ENCODE measurements around the gene PDLIM7. TPM values are rescaled to one million over a fixed set of nuclear protein-coding genes. Genes with fewer than 3 reads are reported as not detected.

The PDLIM7 gene
- total and polyA plus RNA-seq, 2 of the 4 experiments (the other 2 are of a cell fraction) = 70.4 to 534 TPM

DNA sequence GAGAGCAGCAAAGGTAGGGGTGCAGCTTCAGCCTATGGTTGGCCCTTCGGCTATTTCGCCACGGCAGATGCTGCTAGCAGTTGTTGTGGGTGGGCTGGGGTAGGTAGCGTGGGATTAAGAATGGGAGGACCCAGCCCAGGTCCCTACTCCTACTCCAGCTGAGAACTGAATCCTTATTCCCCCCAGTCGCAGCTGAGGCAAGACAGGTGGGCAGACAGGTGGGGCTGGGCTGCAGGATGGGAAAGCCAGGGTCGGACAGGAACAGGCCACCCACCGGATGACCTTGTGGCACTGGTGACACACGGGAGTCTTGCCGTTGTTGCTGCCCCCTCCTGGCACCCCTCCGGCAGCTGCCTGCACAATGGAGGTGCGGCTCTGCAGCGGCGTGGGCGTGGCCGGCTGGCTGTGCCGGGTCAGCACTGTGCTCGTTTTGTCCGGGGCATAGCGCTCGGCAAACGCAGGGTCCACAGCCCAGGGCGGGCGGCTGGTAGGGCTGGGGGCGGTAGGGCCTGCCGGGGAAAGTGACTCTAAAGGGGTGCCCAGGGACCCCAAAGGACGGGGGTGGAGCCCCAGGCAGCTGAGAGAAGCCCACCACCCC, 8.2 kb downstream of the PDLIM7 start:
- H2AFZ ChIP-seq (replicated peaks; ENCODE audit: low read length, poor library complexity) = peak overlapping the region; percentile 21
- H3K4ac ChIP-seq (ENCODE audit: low read depth, low read length) = no peak overlapping the region
- CTCF ChIA-PET = no interaction called here
- BruUV-seq (replicated peaks) = no TSS peak
- H3K9me1 ChIP-seq (ENCODE audit: insufficient read depth, low read length) = peaks cover 18% of the 10 kb centered on the region
- no peaks in the 10 kb centered on the region for H3K27me3 ChIP-seq (ENCODE audit: control insufficient read depth, insufficient read depth, low read length)
- H3K79me1 ChIP-seq (ENCODE audit: low read depth in 1 of 2, low read length in 2 of 2) = peaks cover 52 to 87% of the 10 kb centered on the region in 2 experiments
- no peak overlapping the region for H3K14ac ChIP-seq (replicated peaks; ENCODE audit: low read depth, low read length)
- peaks cover 96% of the 10 kb centered on the region for H4K20me1 ChIP-seq (ENCODE audit: insufficient read depth, low read length)
- peaks cover 21% of the 10 kb centered on the region for H3K4me1 ChIP-seq (ENCODE audit: control insufficient read depth, insufficient read depth, low read length)
- H4K5ac ChIP-seq (ENCODE audit: low read depth, low read length) = no peak overlapping the region
- intact Hi-C loops (cut with micrococcal nuclease) = no loop called here
- POLR2A ChIA-PET (ENCODE audit: unreplicated experiment) = interaction anchor here (0.8 kb wide), 1 partner anchor 14 kb away, joined by 7 read pairs; no protein-coding TSS in a partner anchor
- no peak overlapping the region for H2BK15ac ChIP-seq (ENCODE audit: low read depth, low read length)
- H3K4me3 ChIP-seq (ENCODE audit: insufficient read depth, low read depth, low read length) = no peak overlapping the region
- H2BK20ac ChIP-seq (ENCODE audit: low read depth, low read length) = no peak overlapping the region
- H2AK5ac ChIP-seq (ENCODE audit: low read depth, low read length) = no peak overlapping the region
- no peak for TF ChIP-seq BHLHE40 (IDR thresholded peaks at IDR 0.05; ENCODE audit: low read depth, low read length)
- no peak for TF ChIP-seq RAD21 (IDR thresholded peaks at IDR 0.05; ENCODE audit: low read length)
- no peak for TF ChIP-seq FOS (IDR thresholded peaks at IDR 0.05; ENCODE audit: low read depth, low read length)
- TF ChIP-seq, protein P1, sequence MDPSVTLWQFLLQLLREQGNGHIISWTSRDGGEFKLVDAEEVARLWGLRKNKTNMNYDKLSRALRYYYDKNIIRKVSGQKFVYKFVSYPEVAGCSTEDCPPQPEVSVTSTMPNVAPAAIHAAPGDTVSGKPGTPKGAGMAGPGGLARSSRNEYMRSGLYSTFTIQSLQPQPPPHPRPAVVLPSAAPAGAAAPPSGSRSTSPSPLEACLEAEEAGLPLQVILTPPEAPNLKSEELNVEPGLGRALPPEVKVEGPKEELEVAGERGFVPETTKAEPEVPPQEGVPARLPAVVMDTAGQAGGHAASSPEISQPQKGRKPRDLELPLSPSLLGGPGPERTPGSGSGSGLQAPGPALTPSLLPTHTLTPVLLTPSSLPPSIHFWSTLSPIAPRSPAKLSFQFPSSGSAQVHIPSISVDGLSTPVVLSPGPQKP (IDR thresholded peaks at IDR 0.05; ENCODE audit: borderline replicate concordance, low read depth, low read length) = no peak
- TF ChIP-seq SMC3 (IDR thresholded peaks at IDR 0.05; ENCODE audit: low read depth, low read length) = no peak
- no peak for TF ChIP-seq POLR2A (IDR thresholded peaks at IDR 0.05; ENCODE audit: low read depth, low read length)
- TF ChIP-seq CEBPB (IDR thresholded peaks at IDR 0.05; ENCODE audit: low read depth, low read length) = no peak
- TF ChIP-seq NFE2L2 (IDR thresholded peaks at IDR 0.05; ENCODE audit: low read depth, low read length) = no peak
- TF ChIP-seq, protein P2, sequence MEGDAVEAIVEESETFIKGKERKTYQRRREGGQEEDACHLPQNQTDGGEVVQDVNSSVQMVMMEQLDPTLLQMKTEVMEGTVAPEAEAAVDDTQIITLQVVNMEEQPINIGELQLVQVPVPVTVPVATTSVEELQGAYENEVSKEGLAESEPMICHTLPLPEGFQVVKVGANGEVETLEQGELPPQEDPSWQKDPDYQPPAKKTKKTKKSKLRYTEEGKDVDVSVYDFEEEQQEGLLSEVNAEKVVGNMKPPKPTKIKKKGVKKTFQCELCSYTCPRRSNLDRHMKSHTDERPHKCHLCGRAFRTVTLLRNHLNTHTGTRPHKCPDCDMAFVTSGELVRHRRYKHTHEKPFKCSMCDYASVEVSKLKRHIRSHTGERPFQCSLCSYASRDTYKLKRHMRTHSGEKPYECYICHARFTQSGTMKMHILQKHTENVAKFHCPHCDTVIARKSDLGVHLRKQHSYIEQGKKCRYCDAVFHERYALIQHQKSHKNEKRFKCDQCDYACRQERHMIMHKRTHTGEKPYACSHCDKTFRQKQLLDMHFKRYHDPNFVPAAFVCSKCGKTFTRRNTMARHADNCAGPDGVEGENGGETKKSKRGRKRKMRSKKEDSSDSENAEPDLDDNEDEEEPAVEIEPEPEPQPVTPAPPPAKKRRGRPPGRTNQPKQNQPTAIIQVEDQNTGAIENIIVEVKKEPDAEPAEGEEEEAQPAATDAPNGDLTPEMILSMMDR (conservative IDR thresholded peaks at IDR 0.05; ENCODE audit: low read depth, low read length) = no peak
- no peak for TF ChIP-seq CHD1 (IDR thresholded peaks at IDR 0.05; ENCODE audit: low read depth, low read length)
- TF ChIP-seq RCOR1 (IDR thresholded peaks at IDR 0.05; ENCODE audit: insufficient replicate concordance, low read length) = no peak
- no peak for TF ChIP-seq MAFK (IDR thresholded peaks at IDR 0.05; ENCODE audit: low read depth, low read length)
- TF ChIP-seq, protein P3, sequence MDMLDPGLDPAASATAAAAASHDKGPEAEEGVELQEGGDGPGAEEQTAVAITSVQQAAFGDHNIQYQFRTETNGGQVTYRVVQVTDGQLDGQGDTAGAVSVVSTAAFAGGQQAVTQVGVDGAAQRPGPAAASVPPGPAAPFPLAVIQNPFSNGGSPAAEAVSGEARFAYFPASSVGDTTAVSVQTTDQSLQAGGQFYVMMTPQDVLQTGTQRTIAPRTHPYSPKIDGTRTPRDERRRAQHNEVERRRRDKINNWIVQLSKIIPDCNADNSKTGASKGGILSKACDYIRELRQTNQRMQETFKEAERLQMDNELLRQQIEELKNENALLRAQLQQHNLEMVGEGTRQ (IDR thresholded peaks at IDR 0.05; ENCODE audit: low read depth, low read length) = no peak
- TF ChIP-seq MAZ (IDR thresholded peaks at IDR 0.05; ENCODE audit: borderline replicate concordance, low read depth, low read length) = no peak
- H3K23ac ChIP-seq (ENCODE audit: low read depth, low read length) = no peak overlapping the region
- H3K27ac ChIP-seq (ENCODE audit: insufficient read depth, low read length) = no peak overlapping the region
- no peak overlapping the region for H2BK5ac ChIP-seq (ENCODE audit: low read depth, low read length, poor library complexity, severe bottlenecking)
- H3K36me3 ChIP-seq (ENCODE audit: control insufficient read depth, insufficient read depth, low read length) = peaks cover 91% of the 10 kb centered on the region
- H4K8ac ChIP-seq (ENCODE audit: low read depth in 2 of 2, low read length in 2 of 2) = no peak overlapping the region
- H2AK9ac ChIP-seq (replicated peaks; ENCODE audit: low read depth, low read length, poor library complexity) = peak overlapping the region; percentile 52
- ATAC-seq (ENCODE audit: low read depth) (peak; percentile 1; the same call in 1 of the 2 replicates), DNase-seq (no peak)
- H2BK120ac ChIP-seq (ENCODE audit: low read depth, low read length) = no peak overlapping the region
- H3K4me2 ChIP-seq (ENCODE audit: low read depth, low read length) = no peak overlapping the region
- H3K9me3 ChIP-seq (ENCODE audit: control insufficient read depth, insufficient read depth, low read length) = no peaks in the 10 kb centered on the region
- no peak overlapping the region for H3K18ac ChIP-seq (ENCODE audit: low read depth, low read length)
- no peak overlapping the region for H3K9ac ChIP-seq (ENCODE audit: low read depth, low read length)
- no peak overlapping the region for H4K91ac ChIP-seq (ENCODE audit: insufficient read depth, low read depth, low read length)
- H3K56ac ChIP-seq (ENCODE audit: extremely low read depth, insufficient read depth, low read length) = no peak overlapping the region
- dilution Hi-C loops (cut with HindIII; ENCODE audit: low sequenced_read_pairs, unreplicated experiment) = no loop called here
- WGBS, 2 experiments (ENCODE audit: extremely low coverage in 2 of 2, insufficient read length in 1 of 2) = 81% methylated on average over 11 of the region's 26 CpGs; no CpG with 5 or more reads in 1 of the 2 experiments
- in situ Hi-C loops (cut with MboI; ENCODE audit: low sequenced_read_pairs) = no loop called here

All from IMR-90 (cell line).